H1 (cell line): ENCODE results near the gene GALR1. TPM values are rescaled to one million over a fixed set of nuclear protein-coding genes. Genes with fewer than 3 reads are reported as not detected.

Source experiments
- CHD1 ChIP-seq: IDR thresholded peaks from 2 replicates; pipeline ENCODE4 v1.6.1; 2012; ENCODE audit warnings: low read depth, low read length, improper control_type of control experiment
- KDM5A ChIP-seq: fragments of 200-600 bp; IDR thresholded peaks from 2 replicates; pipeline ENCODE4 v1.7.1; 2012; ENCODE audit warnings: mild to moderate bottlenecking, low read length, inconsistent platforms, mixed read lengths
- polyA plus RNA-seq, 7 experiments: library from polyadenylated mRNA; depleted of rRNA in 3 of 7; stranded (reverse) in 5 of 7; unstranded in 2 of 7; fragments of >200 nt in 5 of 7; fragments of 200-250 nt in 2 of 7; gene quantifications; 1 replicate in 5 of 7; 2 replicates in 1 of 7; 4 replicates in 1 of 7; pipeline versions ENCODE4 v1.2.1 to v1.2.3, GENCODE V29; 2011 to 2013; ENCODE audit warnings: missing spikeins in 2 of 7, mixed read lengths in 2 of 7
- total RNA-seq: library from RNA; stranded (reverse); fragmentation: NEBNext Ultra II Directional; extraction: Animal tissue kit (Norgen Biotek cat#: 25700); gene quantifications from 2 replicates; pipeline ENCODE4 v1.2.1, GENCODE V29; 2021
- TF ChIP-seq, protein P1 (sequence below): fragments of 300-600 bp; sonication (generic); IDR thresholded peaks from 2 replicates; pipeline ENCODE4 v1.7.1; 2012; ENCODE audit warnings: low read length, moderate library complexity, mild to moderate bottlenecking, inconsistent platforms; ENCODE audit not compliant: insufficient replicate concordance

Gene GALR1
- total and polyA plus RNA-seq, 2 of the 8 experiments (the other 6 are each of a cell fraction or from before 2014, with no cell fraction given): 0.09 to 1.6 TPM

DNA sequence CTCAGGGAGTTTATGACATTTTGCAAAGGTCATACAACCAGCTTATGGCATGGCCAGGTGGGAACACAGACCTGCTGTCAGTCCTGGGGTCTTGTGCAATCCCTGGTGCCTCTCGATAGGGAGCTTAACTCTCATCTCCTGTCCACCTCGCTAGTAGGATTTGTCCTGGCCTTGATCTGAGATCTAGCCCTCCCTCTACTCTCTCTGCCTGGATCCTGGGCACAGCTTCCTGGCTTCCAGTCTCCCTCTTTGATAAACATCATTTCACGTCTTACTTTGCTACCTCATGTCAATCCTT lies 13.8 kb downstream of the GALR1 start (continued):
- TF ChIP-seq, protein P1, sequence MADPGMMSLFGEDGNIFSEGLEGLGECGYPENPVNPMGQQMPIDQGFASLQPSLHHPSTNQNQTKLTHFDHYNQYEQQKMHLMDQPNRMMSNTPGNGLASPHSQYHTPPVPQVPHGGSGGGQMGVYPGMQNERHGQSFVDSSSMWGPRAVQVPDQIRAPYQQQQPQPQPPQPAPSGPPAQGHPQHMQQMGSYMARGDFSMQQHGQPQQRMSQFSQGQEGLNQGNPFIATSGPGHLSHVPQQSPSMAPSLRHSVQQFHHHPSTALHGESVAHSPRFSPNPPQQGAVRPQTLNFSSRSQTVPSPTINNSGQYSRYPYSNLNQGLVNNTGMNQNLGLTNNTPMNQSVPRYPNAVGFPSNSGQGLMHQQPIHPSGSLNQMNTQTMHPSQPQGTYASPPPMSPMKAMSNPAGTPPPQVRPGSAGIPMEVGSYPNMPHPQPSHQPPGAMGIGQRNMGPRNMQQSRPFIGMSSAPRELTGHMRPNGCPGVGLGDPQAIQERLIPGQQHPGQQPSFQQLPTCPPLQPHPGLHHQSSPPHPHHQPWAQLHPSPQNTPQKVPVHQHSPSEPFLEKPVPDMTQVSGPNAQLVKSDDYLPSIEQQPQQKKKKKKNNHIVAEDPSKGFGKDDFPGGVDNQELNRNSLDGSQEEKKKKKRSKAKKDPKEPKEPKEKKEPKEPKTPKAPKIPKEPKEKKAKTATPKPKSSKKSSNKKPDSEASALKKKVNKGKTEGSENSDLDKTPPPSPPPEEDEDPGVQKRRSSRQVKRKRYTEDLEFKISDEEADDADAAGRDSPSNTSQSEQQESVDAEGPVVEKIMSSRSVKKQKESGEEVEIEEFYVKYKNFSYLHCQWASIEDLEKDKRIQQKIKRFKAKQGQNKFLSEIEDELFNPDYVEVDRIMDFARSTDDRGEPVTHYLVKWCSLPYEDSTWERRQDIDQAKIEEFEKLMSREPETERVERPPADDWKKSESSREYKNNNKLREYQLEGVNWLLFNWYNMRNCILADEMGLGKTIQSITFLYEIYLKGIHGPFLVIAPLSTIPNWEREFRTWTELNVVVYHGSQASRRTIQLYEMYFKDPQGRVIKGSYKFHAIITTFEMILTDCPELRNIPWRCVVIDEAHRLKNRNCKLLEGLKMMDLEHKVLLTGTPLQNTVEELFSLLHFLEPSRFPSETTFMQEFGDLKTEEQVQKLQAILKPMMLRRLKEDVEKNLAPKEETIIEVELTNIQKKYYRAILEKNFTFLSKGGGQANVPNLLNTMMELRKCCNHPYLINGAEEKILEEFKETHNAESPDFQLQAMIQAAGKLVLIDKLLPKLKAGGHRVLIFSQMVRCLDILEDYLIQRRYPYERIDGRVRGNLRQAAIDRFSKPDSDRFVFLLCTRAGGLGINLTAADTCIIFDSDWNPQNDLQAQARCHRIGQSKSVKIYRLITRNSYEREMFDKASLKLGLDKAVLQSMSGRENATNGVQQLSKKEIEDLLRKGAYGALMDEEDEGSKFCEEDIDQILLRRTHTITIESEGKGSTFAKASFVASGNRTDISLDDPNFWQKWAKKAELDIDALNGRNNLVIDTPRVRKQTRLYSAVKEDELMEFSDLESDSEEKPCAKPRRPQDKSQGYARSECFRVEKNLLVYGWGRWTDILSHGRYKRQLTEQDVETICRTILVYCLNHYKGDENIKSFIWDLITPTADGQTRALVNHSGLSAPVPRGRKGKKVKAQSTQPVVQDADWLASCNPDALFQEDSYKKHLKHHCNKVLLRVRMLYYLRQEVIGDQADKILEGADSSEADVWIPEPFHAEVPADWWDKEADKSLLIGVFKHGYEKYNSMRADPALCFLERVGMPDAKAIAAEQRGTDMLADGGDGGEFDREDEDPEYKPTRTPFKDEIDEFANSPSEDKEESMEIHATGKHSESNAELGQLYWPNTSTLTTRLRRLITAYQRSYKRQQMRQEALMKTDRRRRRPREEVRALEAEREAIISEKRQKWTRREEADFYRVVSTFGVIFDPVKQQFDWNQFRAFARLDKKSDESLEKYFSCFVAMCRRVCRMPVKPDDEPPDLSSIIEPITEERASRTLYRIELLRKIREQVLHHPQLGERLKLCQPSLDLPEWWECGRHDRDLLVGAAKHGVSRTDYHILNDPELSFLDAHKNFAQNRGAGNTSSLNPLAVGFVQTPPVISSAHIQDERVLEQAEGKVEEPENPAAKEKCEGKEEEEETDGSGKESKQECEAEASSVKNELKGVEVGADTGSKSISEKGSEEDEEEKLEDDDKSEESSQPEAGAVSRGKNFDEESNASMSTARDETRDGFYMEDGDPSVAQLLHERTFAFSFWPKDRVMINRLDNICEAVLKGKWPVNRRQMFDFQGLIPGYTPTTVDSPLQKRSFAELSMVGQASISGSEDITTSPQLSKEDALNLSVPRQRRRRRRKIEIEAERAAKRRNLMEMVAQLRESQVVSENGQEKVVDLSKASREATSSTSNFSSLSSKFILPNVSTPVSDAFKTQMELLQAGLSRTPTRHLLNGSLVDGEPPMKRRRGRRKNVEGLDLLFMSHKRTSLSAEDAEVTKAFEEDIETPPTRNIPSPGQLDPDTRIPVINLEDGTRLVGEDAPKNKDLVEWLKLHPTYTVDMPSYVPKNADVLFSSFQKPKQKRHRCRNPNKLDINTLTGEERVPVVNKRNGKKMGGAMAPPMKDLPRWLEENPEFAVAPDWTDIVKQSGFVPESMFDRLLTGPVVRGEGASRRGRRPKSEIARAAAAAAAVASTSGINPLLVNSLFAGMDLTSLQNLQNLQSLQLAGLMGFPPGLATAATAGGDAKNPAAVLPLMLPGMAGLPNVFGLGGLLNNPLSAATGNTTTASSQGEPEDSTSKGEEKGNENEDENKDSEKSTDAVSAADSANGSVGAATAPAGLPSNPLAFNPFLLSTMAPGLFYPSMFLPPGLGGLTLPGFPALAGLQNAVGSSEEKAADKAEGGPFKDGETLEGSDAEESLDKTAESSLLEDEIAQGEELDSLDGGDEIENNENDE: no peak
- TF ChIP-seq CHD1 (no peak), KDM5A (no peak)
